NB4 (cell line): ENCODE results near the gene CDC42.

Experiments
- POLR2A ChIP-seq: IDR thresholded peaks from 2 replicates; pipeline ENCODE4 v1.6.1; 2011; ENCODE audit warnings: mild to moderate bottlenecking; ENCODE audit not compliant: insufficient read length; ENCODE audit errors: extremely low read depth
- TF ChIP-seq, protein P1 (sequence below): IDR thresholded peaks from one replicate; pipeline ENCODE4 v1.5.1; 2012; ENCODE audit warnings: low read depth, low read length

DNA sequence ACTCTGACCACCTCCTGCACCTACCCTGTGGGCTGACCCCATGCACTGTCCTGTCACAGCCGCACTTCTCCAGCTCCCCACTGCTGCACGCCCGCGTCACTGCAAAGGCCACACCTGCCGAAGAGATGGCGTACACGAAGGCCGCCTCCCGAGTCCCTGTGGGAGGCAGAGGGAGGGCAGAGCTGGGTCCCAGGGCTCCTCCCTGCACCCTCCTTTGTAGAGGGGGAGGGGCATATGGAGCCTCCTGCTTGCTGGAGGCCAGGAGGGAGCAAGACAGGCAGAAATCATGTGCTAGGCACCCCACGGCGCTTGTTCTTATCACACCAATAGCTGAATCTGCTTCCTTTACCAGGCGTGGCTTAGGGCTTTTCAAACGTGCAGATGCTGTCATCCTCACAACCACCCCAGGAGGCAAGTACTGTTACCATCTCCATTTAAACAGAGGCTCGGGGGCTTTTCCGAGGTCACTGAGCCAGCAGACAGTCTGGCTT, 69.0 kb downstream of the CDC42 start:
- TF ChIP-seq, protein P1, sequence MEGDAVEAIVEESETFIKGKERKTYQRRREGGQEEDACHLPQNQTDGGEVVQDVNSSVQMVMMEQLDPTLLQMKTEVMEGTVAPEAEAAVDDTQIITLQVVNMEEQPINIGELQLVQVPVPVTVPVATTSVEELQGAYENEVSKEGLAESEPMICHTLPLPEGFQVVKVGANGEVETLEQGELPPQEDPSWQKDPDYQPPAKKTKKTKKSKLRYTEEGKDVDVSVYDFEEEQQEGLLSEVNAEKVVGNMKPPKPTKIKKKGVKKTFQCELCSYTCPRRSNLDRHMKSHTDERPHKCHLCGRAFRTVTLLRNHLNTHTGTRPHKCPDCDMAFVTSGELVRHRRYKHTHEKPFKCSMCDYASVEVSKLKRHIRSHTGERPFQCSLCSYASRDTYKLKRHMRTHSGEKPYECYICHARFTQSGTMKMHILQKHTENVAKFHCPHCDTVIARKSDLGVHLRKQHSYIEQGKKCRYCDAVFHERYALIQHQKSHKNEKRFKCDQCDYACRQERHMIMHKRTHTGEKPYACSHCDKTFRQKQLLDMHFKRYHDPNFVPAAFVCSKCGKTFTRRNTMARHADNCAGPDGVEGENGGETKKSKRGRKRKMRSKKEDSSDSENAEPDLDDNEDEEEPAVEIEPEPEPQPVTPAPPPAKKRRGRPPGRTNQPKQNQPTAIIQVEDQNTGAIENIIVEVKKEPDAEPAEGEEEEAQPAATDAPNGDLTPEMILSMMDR, result no peak
- TF ChIP-seq POLR2A, result no peak
